OCI-LY3 (cell line): ENCODE results near the gene AGBL1.
"Not testable (repeated sequence)": the region's sequence is repeated elsewhere in the genome, so short reads cannot be mapped to it uniquely, and the experiment has no call there.

Experiments
- H2AFZ ChIP-seq: fragments of 200-600, 300-600 bp; shearing (Covaris generic); 2 replicates; pipeline ENCODE4 v1.6.0; 2014; ENCODE audit warnings: antibody characterized with exemption, low read depth, low read length
- H3K27ac ChIP-seq: fragments of 200-600, 300-600 bp; sonication (generic); 2 replicates; pipeline ENCODE4 v1.5.1; 2014; ENCODE audit warnings: mild to moderate bottlenecking, low read length, moderate library complexity, mixed read lengths
- H3K27me3 ChIP-seq: fragments of 200-600, 300-600 bp; sonication (generic); 2 replicates; pipeline ENCODE4 v1.6.1; 2014; ENCODE audit warnings: low read depth, low read length, mixed read lengths
- H3K36me3 ChIP-seq: fragments of 200-600, 300-600 bp; sonication (generic); replicated peaks from 2 replicates; pipeline ENCODE3; 2014; ENCODE audit warnings: low read depth, low read length, mixed read lengths
- H3K4me1 ChIP-seq: fragments of 300-600, 200-600 bp; sonication (generic); 2 replicates; pipeline ENCODE4 v1.6.1; 2014; ENCODE audit warnings: low read length, mixed read lengths
- H3K4me2 ChIP-seq: fragments of 200-600, 300-600 bp; sonication (generic); 2 replicates; pipeline ENCODE4 v1.6.1; 2014; ENCODE audit warnings: low read length, mixed read lengths
- H3K4me3 ChIP-seq: fragments of 300-600, 200-600 bp; sonication (generic); 2 replicates; pipeline ENCODE4 v1.5.1; 2014; ENCODE audit warnings: antibody characterized with exemption, mild to moderate bottlenecking, low read length, moderate library complexity
- H3K79me2 ChIP-seq: fragments of 300-600, 200-600 bp; shearing (Covaris generic); 2 replicates; pipeline ENCODE4 v1.6.1; 2014; ENCODE audit warnings: mild to moderate bottlenecking, low read length, mixed read lengths
- H3K9ac ChIP-seq: fragments of 300-600, 200-600 bp; shearing (Covaris generic); 2 replicates; pipeline ENCODE4 v1.6.0; 2014; ENCODE audit warnings: mild to moderate bottlenecking, low read length, moderate library complexity
- H3K9me3 ChIP-seq: fragments of 200-600, 300-600 bp; shearing (Covaris generic); 2 replicates; pipeline ENCODE4 v1.6.1; 2014; ENCODE audit warnings: low read length, mixed read lengths; ENCODE audit not compliant: insufficient read depth
- H4K20me1 ChIP-seq: fragments of 200-600, 300-600 bp; sonication (generic); 2 replicates; pipeline ENCODE4 v1.6.1; 2016; ENCODE audit warnings: low read length, mixed read lengths; ENCODE audit not compliant: insufficient read depth
- CTCF ChIP-seq: fragments of 200-600, 300-600 bp; sonication (generic); IDR thresholded peaks from 2 replicates; pipeline ENCODE4 v1.5.1; 2014; ENCODE audit warnings: antibody characterized with exemption, low read length, low read depth
- EZH2phosphoT487 ChIP-seq: fragments of 200-600 bp; shearing (Covaris generic); IDR thresholded peaks from 2 replicates; pipeline ENCODE4 v1.6.1; 2018; ENCODE audit warnings: antibody characterized with exemption, mixed run types, low read depth

The AGBL1 gene

DNA sequence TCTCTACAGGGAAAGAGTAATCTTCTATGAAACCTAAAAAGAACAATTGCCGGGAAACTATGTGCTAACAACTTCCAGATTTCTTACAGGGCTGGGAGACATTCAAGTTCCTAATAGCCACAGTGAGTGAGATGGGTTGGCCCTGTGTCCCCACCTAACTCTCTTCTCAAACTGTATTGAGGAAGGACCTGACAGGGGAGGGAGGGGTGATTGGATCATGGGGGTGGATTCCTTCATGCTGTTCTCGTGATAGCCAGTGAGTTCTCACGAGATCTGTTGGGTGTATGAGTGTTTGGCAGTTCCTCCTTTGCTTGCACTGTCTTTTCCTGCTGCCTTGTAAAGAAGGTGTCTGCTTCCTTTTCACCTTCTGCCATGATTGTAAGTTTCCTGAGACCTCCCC lies 958.7 kb downstream of the AGBL1 start:
- Histone ChIP-seq H3K36me3 (no peaks in the 10 kb centered on the region), H3K4me2 (no peak overlapping the region), H3K27ac (no peak overlapping the region), H3K9ac (no peak overlapping the region), H4K20me1 (no peaks in the 10 kb centered on the region), H3K4me3 (no peak overlapping the region), H2AFZ (no peak overlapping the region), H3K9me3 (no peaks in the 10 kb centered on the region), H3K4me1 (no peaks in the 10 kb centered on the region), H3K79me2 (no peaks in the 10 kb centered on the region), H3K27me3 (no peaks in the 10 kb centered on the region)
- TF ChIP-seq CTCF (no peak), EZH2phosphoT487 (no peak)

DNA sequence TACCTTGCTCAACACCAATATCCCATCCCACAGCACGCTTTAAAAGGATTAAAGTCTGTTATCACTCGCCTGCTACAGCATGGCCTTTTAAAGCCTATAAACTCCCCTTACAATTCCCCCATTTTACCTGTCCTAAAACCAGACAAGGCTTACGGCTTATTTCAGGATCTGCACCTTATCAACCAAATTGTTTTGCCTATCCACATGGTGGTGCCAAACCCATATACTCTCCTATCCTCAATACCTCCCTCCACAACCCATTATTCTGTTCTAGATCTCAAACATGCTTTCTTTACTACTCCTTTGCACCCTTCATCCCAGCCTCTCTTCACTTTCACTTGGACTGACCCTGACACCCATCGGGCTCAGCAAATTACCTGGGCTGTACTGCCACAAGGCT lies 962.9 kb downstream of the AGBL1 start:
- H3K27ac ChIP-seq, H3K4me1 ChIP-seq, H4K20me1 ChIP-seq, H3K9me3 ChIP-seq, H3K27me3 ChIP-seq, H3K9ac ChIP-seq, H3K4me3 ChIP-seq, H2AFZ ChIP-seq, H3K79me2 ChIP-seq, H3K36me3 ChIP-seq, H3K4me2 ChIP-seq: not testable (repeated sequence)

DNA sequence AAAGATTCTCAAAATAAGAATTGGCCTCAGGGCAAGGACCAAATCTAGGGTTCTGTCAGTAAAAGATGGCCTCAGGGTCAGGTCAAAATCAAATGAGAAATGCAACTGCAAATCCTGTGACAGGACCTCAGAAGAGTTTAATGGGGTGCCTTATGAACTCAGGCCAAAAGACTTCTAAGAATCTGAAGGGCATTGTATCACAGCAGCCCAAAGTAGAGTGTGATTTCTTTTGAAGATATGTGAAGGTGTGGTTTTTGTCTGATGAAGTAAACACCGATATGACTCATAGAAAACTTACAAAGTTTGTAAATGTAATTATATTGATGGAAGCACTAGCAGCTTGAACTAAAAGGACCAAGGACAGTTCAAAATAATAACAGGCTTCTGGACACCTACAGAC lies 966.1 kb downstream of the AGBL1 start:
- Histone ChIP-seq H3K27ac (no peak overlapping the region), H4K20me1 (no peaks in the 10 kb centered on the region), H3K4me2 (no peak overlapping the region), H3K9me3 (no peaks in the 10 kb centered on the region), H3K4me3 (no peak overlapping the region), H3K79me2 (no peaks in the 10 kb centered on the region), H3K27me3 (no peaks in the 10 kb centered on the region), H3K4me1 (no peaks in the 10 kb centered on the region), H2AFZ (no peak overlapping the region), H3K9ac (no peak overlapping the region), H3K36me3 (no peaks in the 10 kb centered on the region)
- TF ChIP-seq EZH2phosphoT487 = no peak
- TF ChIP-seq CTCF = no peak

DNA sequence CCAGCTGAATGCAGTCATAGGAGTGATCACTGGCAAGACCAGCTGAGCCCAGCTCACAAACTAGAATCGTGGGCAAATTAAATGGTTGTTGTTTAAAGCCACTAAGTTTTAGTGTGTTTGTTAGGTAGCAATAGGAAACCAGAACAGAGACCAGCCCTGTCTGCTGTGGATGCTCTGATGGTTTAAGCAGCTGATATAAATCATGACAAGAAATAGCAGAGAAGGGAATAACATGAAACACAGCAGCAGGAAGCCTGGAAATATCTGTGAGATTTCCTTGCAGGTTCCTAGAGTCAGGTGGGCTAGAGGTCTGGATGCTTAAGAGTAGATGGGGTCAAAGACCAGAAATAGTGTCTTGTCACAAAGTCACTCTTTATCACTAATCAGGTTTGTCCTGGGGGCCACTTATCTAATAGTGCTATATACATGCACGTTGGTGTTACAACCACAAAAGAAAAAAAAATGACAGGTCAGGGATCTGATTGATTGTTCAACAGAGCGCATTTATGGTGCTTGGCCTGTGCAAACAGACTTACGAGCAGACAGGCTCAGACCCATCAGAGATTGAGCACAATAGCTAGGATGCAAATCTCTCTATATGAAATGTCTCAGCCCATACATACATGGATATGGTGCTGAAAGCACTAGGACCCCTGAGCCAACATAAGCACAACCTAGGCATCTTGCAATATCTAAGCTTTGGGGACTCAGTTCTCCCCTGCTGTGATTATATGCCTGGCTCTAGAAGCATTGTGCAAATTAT lies 967.7 kb downstream of the AGBL1 start:
- Histone ChIP-seq H3K4me2 (no peak overlapping the region), H3K36me3 (no peaks in the 10 kb centered on the region), H3K27me3 (no peaks in the 10 kb centered on the region), H4K20me1 (no peaks in the 10 kb centered on the region), H3K79me2 (no peaks in the 10 kb centered on the region), H3K4me1 (no peaks in the 10 kb centered on the region), H3K9me3 (no peaks in the 10 kb centered on the region), H3K9ac (no peak overlapping the region), H3K4me3 (no peak overlapping the region), H2AFZ (no peak overlapping the region), H3K27ac (no peak overlapping the region)
- TF ChIP-seq EZH2phosphoT487 = no peak
- TF ChIP-seq CTCF = no peak
